MM.1S (cell line): ENCODE measurements around the gene JAK2.

ENCODE experiments used
- CTCF ChIP-seq: fragments of 300-600 bp; sonication (generic); IDR thresholded peaks from 2 replicates; pipeline ENCODE4 v1.5.1; 2016; ENCODE audit warnings: antibody characterized with exemption, low read length, mixed read lengths
- EZH2 ChIP-seq: fragments of 300-600 bp; sonication (generic); optimal IDR thresholded peaks from 2 replicates; pipeline ENCODE3; 2017; ENCODE audit warnings: low read depth, mild to moderate bottlenecking, antibody characterized with exemption, low read length, mixed read lengths

DNA sequence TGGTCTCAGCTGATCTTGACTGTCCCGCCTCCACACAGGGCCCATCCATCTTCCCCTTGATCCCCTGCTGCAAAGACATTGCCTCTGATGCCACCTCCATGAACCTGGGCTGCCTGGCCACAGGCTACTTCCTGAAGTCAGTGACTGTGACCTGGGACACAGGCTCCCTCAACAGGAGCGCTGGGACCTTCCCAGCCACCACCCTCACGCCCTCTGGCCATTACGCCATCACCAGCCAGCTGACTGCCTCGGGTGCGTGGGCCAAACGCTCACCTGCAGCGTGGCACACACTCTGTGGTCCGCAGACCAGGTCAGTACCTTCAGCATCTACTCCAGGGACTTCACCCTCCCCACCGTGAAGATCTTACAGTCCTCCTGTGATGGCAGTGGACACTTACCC is 128.5 kb downstream of the JAK2 start:
- no peak for TF ChIP-seq CTCF
- no peak for TF ChIP-seq EZH2
